Measurements from ENCODE around the gene KRTAP5-5.
"Not testable (repeated sequence)": the region's sequence is repeated elsewhere in the genome, so short reads cannot be mapped to it uniquely, and the experiment has no call there.

The KRTAP5-5 gene, protein sequence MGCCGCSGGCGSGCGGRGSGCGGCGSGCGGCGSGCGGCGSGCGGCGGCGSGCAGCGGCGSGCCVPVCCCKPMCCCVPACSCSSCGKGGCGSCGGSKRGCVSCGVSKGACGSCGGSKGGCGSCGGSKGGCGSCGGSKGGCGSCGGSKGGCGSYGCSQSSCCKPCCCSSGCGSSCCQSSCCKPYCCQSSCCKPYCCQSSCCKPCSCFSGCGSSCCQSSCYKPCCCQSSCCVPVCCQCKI

DNA sequence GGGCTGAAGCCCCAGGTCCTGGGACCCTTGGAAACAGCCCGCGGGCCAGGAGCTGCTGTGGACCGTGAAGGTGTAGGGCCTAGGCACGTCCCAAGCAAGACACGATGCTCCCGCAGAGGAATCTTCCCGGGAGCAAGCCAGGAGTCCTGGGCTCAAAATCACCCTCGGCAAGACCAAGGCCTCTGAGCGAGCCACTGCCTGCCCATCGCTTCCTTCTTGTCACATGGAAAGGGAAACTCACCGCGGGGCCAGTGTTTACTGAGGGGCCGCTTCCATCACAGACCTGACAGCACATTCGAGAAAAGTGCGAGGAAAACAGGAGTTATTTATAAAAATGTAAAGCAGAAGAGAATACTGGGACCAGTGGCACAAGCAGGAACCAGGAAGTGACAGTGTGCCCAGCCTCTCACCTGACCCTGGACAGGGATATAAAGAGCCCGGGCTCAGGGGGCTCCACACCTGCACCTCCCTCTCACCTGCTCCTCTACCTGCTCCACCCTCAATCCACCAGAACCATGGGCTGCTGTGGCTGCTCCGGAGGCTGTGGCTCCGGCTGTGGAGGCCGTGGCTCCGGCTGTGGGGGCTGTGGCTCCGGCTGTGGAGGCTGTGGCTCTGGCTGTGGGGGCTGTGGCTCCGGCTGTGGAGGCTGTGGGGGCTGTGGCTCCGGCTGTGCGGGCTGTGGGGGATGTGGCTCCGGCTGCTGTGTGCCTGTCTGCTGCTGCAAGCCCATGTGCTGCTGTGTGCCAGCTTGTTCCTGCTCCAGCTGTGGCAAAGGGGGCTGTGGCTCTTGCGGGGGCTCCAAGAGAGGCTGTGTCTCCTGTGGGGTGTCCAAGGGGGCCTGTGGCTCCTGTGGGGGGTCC, at the start of gene KRTAP5-5:
Gene KRTAP5-5, plus strand, starts transcription at position 450 of the 860 bp plus-strand sequence. Its CDS starts 66 bp downstream, at position 516.
- no peaks in the 10 kb centered on the region for H3K4me1 ChIP-seq (ENCODE audit: insufficient read depth, low read length)
- no peak for DNase-seq
- H4K20me1 ChIP-seq (ENCODE audit: insufficient read depth, low read length): peaks cover 9% of the 10 kb centered on the region; the same call in 1 of the 2 replicates
- no peaks in the 10 kb centered on the region for H3K79me2 ChIP-seq (ENCODE audit: insufficient read depth, low read length)
- ATAC-seq (ENCODE audit: insufficient read depth, low read depth): no peak
- no peak within 1 kb of the TSS for H3K9ac ChIP-seq (ENCODE audit: low read depth, low read length)
- no peak within 1 kb of the TSS for H3K4me2 ChIP-seq (ENCODE audit: insufficient read depth, low read length)
- no peak within 1 kb of the TSS for H3K27ac ChIP-seq (ENCODE audit: low read length)
- H3K36me3 ChIP-seq (ENCODE audit: insufficient read depth, low read length): no peaks in the 10 kb centered on the region
- no peaks in the 10 kb centered on the region for H3K9me3 ChIP-seq (ENCODE audit: insufficient read depth, low read length, severe bottlenecking)
- H2AFZ ChIP-seq (ENCODE audit: low read depth, low read length): no peak within 1 kb of the TSS
- TF ChIP-seq, protein P1, sequence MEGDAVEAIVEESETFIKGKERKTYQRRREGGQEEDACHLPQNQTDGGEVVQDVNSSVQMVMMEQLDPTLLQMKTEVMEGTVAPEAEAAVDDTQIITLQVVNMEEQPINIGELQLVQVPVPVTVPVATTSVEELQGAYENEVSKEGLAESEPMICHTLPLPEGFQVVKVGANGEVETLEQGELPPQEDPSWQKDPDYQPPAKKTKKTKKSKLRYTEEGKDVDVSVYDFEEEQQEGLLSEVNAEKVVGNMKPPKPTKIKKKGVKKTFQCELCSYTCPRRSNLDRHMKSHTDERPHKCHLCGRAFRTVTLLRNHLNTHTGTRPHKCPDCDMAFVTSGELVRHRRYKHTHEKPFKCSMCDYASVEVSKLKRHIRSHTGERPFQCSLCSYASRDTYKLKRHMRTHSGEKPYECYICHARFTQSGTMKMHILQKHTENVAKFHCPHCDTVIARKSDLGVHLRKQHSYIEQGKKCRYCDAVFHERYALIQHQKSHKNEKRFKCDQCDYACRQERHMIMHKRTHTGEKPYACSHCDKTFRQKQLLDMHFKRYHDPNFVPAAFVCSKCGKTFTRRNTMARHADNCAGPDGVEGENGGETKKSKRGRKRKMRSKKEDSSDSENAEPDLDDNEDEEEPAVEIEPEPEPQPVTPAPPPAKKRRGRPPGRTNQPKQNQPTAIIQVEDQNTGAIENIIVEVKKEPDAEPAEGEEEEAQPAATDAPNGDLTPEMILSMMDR (IDR thresholded peaks at IDR 0.05; ENCODE audit: borderline replicate concordance, extremely low read depth, low read length, poor library complexity, severe bottlenecking): no peak
- TF ChIP-seq EZH2 (IDR thresholded peaks at IDR 0.05; ENCODE audit: borderline replicate concordance, low read depth, low read length, severe bottlenecking): no peak
- no peak within 1 kb of the TSS for H3K4me3 ChIP-seq (ENCODE audit: low read depth in 1 of 2, low read length in 2 of 2)
- peaks cover 19% of the 10 kb centered on the region for H3K27me3 ChIP-seq (ENCODE audit: insufficient read depth, low read length, poor library complexity)

DNA sequence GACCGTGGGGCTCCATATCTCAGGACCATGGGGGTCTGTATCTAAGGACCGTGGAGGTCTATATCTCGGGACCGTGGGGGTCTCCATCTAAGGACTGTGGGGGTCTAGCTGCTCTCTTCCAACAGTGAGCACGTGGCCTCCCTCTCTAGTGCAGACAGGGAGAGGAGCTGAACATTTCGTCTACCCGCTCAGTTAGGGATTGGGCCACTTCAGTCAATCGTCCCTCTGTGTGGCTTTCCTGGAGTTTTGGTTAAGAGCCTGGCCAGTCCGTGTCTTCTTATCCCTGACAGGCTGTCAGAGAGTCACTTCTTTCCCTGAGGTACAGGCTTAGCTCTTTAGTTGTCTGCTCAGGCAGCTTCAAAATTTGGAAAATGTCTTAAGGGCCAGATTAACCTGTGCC, 47.6 kb upstream of the KRTAP5-5 start:
- no peaks in the 10 kb centered on the region for H3K4me1 ChIP-seq (ENCODE audit: insufficient read depth, low read length)
- H3K27ac ChIP-seq (ENCODE audit: low read length): no peak overlapping the region
- no peaks in the 10 kb centered on the region for H3K36me3 ChIP-seq (ENCODE audit: insufficient read depth, low read length)
- no peaks in the 10 kb centered on the region for H4K20me1 ChIP-seq (ENCODE audit: insufficient read depth, low read length)
- no peaks in the 10 kb centered on the region for H3K79me2 ChIP-seq (ENCODE audit: insufficient read depth, low read length)
- H3K4me2 ChIP-seq (ENCODE audit: insufficient read depth, low read length): no peak overlapping the region
- DNase-seq (no peak), ATAC-seq (ENCODE audit: insufficient read depth, low read depth) (no peak)
- H3K9me3 ChIP-seq (ENCODE audit: insufficient read depth, low read length, severe bottlenecking): peaks cover 3% of the 10 kb centered on the region
- TF ChIP-seq EZH2 (IDR thresholded peaks at IDR 0.05; ENCODE audit: borderline replicate concordance, low read depth, low read length, severe bottlenecking): no peak
- TF ChIP-seq, protein P1 (IDR thresholded peaks at IDR 0.05; ENCODE audit: borderline replicate concordance, extremely low read depth, low read length, poor library complexity, severe bottlenecking): no peak
- H3K9ac ChIP-seq (ENCODE audit: low read depth, low read length): no peak overlapping the region
- H3K27me3 ChIP-seq (ENCODE audit: insufficient read depth, low read length, poor library complexity): no peaks in the 10 kb centered on the region
- no peak overlapping the region for H3K4me3 ChIP-seq (ENCODE audit: low read depth in 1 of 2, low read length in 2 of 2)
- H2AFZ ChIP-seq (ENCODE audit: low read depth, low read length): no peak overlapping the region

DNA sequence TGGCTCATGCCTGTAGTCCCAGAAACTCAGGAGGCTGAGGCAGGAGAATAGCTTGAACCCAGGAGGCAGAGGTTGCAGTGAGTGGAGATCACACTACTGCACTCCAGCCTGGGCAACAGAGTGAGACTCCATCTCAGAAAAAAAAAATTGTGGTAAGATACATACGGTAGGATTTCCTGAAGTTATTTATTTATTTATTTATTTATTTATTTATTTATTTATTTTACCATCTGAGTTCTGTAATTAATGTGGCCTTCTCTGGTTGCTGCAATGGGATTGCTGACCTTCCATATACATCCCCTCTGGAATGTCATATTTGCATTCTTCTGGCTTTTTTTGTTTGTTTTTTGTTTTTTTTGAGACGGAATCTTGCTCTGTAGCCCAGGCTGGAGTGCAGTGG, 46.7 kb upstream of the KRTAP5-5 start:
- H3K27ac ChIP-seq (ENCODE audit: low read length); H3K4me3 ChIP-seq (ENCODE audit: low read depth in 1 of 2, low read length in 2 of 2); ATAC-seq (ENCODE audit: insufficient read depth, low read depth); DNase-seq; H3K9ac ChIP-seq (ENCODE audit: low read depth, low read length); H2AFZ ChIP-seq (ENCODE audit: low read depth, low read length); H3K4me1 ChIP-seq (ENCODE audit: insufficient read depth, low read length); H3K4me2 ChIP-seq (ENCODE audit: insufficient read depth, low read length); H3K27me3 ChIP-seq (ENCODE audit: insufficient read depth, low read length, poor library complexity); H3K79me2 ChIP-seq (ENCODE audit: insufficient read depth, low read length); H3K36me3 ChIP-seq (ENCODE audit: insufficient read depth, low read length); H4K20me1 ChIP-seq (ENCODE audit: insufficient read depth, low read length); H3K9me3 ChIP-seq (ENCODE audit: insufficient read depth, low read length, severe bottlenecking): not testable (repeated sequence)

DNA sequence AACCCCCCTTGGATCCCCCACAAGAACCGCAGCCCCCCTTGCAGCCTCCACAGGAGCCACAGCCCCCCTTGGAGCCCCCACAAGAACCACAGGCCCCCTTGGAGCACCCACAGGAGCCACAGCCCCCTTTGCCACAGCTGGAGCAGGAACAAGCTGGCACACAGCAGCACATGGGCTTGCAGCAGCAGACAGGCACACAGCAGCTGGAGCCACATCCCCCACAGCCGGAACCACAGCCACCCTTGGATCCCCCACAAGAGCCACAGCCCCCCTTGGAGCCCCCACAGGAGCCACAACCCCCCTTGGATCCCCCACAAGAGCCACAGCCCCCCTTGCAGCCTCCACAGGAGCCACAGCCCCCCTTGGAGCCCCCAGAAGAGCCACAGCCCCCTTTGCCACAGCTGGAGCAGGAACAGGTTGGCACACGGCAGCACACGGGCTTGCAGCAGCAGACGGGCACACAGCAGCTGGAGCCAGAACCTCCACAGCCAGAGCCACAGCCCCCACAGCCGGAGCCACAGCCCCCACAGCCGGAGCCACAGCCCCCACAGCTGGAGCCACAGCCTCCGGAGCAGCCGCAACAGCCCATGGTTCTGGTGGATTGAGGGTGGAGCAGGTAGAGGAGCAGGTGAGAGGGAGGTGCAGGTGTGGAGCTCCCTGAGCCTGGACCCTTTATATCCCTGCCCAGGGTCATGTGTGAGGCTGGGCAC, 44.8 kb upstream of the KRTAP5-5 start, which contains the start of gene KRTAP5-1:
Gene KRTAP5-1, minus strand, starts transcription at position 623 of the 710 bp plus-strand sequence. Its CDS starts 34 bp downstream, at position 589.
- H3K9me3 ChIP-seq (ENCODE audit: insufficient read depth, low read length, severe bottlenecking); H3K36me3 ChIP-seq (ENCODE audit: insufficient read depth, low read length); H3K4me1 ChIP-seq (ENCODE audit: insufficient read depth, low read length); H3K27me3 ChIP-seq (ENCODE audit: insufficient read depth, low read length, poor library complexity); H4K20me1 ChIP-seq (ENCODE audit: insufficient read depth, low read length); ATAC-seq (ENCODE audit: insufficient read depth, low read depth); H3K79me2 ChIP-seq (ENCODE audit: insufficient read depth, low read length); H3K4me3 ChIP-seq (ENCODE audit: low read depth in 1 of 2, low read length in 2 of 2); H3K27ac ChIP-seq (ENCODE audit: low read length); H3K9ac ChIP-seq (ENCODE audit: low read depth, low read length); H2AFZ ChIP-seq (ENCODE audit: low read depth, low read length); H3K4me2 ChIP-seq (ENCODE audit: insufficient read depth, low read length): not testable (repeated sequence)
- DNase-seq: peak; percentile 16
